NCI-H774 (cell line): ENCODE results near the gene TCAF1.

ENCODE experiments used
- DNase-seq: peaks from one replicate; lab custom pipeline; 2025; lab: John Stamatoyannopoulos, UW

The TCAF1 gene, protein sequence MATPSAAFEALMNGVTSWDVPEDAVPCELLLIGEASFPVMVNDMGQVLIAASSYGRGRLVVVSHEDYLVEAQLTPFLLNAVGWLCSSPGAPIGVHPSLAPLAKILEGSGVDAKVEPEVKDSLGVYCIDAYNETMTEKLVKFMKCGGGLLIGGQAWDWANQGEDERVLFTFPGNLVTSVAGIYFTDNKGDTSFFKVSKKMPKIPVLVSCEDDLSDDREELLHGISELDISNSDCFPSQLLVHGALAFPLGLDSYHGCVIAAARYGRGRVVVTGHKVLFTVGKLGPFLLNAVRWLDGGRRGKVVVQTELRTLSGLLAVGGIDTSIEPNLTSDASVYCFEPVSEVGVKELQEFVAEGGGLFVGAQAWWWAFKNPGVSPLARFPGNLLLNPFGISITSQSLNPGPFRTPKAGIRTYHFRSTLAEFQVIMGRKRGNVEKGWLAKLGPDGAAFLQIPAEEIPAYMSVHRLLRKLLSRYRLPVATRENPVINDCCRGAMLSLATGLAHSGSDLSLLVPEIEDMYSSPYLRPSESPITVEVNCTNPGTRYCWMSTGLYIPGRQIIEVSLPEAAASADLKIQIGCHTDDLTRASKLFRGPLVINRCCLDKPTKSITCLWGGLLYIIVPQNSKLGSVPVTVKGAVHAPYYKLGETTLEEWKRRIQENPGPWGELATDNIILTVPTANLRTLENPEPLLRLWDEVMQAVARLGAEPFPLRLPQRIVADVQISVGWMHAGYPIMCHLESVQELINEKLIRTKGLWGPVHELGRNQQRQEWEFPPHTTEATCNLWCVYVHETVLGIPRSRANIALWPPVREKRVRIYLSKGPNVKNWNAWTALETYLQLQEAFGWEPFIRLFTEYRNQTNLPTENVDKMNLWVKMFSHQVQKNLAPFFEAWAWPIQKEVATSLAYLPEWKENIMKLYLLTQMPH

DNA sequence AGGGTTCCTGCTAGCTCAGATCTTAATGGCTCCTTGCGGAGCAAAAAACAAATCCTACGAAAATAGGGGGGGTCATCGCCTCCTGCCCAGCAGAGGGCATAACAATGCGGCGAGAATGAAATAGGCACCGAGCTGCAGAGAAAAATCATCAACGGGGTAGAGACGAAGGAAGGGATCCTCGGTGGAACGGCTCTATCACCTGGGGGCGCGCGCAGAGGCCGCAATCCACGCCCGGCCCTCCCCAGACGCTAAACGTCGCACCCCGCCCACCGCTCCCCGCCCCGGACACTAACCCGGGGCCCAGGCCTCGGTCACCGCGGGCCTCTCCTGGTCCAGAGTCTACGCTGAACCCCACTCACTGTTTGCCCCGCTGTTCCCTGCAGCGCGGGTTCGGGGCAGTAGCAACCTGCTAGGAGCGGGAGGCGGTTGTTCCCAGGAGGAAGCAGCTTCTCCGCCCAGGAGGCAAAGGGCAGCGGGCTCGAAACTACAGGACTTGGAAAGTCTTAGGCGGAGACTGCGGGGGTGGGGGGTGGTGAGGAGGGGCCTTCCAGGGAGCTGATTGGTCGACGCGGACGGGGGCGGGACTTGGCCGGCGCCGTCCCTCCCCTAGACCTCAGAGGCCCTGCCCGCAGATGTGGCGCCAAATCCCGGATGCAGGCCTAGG lies at the start of gene TCAF1:
TCAF1 (minus strand) TSS at position 509 of the 664 bp plus-strand sequence. CDS start 25,568 bp downstream, outside the sequence.
- DNase-seq = peak; percentile 90

DNA sequence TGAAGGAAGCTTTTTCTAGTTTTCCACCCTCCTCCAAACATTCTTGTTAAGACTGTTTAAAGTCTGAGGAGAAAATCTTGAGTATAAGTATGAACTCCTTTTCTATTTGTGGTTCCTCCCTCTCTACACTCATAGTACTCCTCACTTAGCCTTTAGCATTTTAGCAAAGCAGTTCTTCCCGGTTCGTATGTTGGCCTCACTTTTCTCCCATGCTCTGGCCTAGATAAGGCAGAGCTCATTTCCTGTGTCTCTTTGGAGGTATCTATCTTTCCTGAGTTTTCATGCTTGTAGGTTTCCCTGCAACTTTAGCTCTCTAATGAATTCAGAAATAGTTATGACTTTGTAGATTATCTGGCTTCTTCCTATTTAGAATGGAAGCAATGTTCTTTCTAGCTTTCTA lies 46.8 kb upstream of the TCAF1 start:
- DNase-seq = no peak

DNA sequence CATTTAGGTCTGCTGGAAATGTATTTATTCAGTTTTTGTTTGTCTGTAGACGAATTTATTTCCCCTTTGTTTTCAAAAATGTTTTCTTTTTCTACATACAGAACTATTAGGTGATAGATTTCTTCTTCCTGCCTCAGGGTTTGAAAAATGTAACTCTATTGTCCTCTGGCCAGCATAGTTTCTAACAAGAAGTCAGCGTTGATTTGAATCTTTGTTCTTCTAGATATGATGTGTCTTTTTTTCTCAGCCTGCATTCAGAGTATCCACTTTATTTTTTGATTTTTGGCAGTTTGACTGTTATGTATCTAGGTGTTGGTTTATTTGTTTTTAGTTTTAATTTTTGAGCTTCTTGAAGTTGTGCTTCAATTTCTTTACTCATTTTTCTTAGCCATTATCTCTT lies 45.1 kb upstream of the TCAF1 start:
- no peak for DNase-seq

DNA sequence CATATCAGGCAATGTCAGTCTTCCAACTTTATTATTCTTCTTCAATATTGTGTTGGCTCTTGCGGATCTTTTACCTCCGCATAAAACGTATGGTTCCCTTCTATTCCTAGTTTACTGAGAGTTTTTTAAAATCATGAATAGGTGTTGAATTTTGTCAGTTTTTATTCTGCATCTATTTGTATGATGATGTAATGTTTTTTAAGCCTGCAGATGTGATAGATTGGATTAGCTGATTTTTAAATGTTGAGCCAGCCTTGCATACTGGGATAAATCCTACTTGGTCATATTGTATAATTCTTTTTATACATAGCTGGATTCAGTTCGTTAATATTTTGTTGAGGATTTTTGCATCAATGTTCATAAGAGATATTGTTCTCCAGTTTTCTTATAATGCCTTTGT lies 43.4 kb upstream of the TCAF1 start:
- no peak for DNase-seq

DNA sequence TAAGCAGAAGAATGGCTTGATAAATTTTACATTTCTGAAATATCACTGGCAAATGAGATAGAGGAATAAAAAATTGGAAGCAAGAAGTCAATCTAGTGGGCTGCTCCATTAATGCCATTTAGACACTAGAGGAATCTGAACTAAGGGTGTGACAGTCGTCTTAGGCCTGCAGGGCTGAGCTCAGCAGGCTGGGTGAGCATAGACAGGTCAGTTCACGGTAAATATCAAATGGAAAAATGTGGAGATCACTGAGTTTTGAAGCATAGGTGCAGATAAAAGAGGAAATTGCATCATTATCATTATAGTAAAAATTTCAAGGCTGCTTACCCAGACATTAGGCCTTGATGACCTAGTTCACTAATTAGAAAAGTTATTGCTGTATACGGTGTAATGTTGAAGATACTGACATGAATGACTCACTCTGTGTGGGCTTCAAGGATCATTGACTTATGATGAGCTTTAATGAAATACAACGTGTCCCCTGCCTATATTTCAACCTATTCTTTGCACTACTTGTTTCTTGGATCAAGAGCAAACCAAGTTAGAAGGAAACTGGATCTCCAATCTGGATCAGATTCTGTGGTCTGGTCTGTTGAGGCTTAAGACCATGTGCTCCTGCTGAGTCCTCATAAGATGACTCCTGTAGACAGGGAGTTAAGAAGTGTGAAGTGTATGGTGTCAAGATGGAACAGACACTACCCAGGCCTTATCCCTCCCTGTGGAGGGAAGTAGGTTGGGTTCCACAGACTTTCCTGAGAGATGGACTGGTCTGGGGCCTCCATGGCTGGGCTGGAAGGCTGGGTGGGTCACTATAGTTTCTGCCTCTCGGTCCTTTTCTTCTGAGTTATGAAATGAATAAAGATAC lies 36.6 kb upstream of the TCAF1 start:
- no peak for DNase-seq

DNA sequence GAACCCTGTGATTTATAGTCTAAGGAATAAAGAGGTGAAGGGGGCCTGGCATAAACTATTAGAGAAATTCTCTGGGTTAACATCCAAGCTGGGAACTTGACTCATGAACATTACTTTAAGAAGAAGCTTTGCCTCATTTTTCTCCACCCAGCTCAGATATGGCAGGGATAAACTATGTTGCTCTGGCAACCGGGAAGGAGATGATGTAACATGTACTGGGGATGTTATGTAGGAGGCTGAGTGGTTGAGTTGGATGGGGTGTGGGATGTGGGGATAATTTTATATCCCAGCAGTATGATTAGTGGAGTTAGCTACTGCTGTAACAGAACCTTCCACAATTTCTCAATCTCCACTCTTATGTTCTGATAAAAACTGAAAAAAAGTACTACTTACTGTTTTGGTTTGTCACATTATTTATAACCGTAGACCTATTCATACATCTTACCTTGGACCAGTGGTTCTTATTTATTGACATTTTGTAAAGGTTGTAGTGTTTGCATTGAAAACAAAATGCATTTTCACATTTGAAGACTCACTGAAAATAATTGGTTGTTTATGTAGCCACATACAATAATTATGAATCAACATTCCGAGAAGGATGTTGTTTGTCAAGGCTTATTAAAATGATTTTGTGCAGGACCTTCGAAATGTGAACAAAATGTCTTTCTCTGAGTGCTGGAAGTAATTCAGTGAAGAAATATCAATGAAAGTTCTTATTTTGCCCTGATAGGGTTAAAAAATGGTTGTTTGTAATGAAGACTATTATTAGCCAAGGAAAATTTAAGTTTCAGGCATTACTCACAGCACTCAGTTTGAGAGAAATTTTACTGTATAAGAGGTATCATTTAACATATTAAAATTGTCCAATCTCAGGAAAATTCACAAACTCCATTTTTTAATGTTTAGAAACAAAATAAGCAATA lies 34.4 kb upstream of the TCAF1 start:
- no peak for DNase-seq

DNA sequence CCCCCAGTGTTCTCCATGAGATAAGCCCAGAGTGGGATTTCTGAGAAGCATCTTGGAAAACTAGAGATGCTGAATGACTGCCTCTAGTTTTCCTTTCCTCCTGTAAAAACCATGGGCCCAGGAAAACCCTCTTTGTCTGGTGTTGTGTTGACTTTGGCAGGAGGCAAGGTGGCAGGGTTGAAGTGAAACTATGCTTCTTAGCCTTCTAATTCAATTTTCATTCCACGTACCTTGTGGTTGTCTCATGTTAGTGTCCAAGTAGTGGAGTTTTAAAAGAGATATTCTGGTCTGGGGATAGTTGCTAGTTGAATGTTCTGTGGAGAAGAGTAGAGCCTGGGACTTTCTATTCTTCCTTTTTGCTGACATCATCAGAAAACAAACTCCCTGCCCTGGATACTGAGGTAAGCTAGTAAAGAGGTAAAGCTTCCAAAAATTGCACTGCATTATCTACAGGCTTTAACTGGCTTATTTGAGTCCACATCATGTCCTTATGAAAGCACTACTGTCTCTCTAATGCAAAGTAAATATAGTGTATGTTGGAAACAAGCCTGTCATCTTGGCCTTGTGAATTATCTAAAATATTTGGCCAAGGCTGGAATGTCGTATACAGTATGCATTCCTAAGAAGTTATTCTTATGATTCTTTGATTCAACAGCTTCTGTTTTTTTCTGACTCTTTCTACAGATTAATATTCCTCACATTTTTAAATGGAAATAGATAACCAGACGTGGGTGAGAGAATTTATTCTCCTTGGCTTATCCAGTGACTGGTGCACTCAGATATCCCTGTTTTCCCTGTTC lies 32.8 kb upstream of the TCAF1 start, which contains the start of gene OR2F2:
OR2F2 (plus strand) TSS at position 708 of the 800 bp plus-strand sequence; CDS start at position 708, 0 bp downstream.
- DNase-seq = no peak

DNA sequence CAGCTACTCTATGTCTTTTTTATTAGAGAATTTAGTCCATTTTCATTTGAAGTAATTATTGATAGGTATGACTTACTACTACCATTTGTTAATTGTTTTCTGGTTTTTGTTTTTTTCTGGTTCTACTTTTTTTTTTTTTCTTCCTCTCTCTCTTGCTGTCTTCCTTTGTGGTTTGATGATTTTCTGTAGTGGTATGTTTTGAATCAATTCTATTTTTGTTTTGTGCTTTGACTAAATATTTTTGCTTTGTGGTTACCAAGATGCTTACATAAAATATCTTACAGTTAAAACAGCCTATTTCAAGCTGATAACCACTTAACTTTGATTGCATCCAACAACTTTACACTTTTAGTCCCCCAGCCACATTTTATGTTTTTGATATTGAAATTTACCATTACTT lies 29.8 kb upstream of the TCAF1 start:
- no peak for DNase-seq

DNA sequence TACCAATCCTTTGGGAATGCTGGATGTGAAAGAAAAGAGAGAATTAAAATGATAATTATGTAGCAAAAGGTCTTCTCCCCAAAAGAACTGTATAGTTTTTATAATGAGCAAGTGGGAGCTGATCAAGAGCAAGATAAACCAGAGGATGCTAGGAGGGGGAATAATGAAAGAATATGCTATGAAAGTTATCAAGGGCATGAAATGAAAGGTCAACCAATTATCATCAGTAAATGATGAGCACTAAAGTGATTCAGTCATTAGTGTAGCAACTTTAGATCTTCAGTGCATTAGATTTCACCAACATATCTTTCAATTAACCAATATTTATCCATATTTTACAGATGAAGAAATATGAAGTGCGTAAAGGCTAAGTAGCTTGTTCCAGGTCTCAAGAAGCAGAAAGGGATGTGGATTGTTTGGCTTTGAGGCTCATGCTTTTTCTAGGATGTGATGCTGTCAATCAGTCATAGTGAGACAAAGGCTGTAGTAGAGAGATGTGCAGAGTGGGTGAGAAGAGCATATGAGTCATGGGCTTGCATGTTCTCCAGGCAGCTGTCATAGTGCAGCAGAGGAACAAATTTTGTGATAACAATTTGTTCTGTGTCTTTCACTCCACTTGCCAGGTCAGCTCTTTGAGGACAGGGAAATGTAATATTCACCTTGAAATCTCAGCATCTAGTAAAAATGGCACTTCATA lies 27.4 kb upstream of the TCAF1 start:
- no peak for DNase-seq

DNA sequence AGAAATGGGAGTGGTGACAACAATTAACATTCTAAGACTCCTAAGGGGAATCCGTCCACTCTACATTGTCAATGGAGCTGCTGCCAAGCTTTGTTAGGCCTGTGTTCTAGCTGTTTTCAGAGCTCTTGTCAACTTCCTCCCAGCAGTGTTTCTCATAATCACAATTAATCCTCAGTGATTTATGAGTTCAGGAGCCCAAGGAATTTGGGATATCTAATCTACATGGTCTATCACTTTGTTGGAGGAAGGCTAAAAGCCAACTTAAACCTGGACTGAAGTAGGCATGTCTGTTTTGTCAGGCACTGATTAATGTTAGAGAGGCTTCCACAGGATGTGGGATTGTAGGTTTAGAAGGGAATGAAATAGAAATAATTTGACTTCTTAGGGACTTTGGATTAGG lies 22.9 kb upstream of the TCAF1 start:
- no peak for DNase-seq

DNA sequence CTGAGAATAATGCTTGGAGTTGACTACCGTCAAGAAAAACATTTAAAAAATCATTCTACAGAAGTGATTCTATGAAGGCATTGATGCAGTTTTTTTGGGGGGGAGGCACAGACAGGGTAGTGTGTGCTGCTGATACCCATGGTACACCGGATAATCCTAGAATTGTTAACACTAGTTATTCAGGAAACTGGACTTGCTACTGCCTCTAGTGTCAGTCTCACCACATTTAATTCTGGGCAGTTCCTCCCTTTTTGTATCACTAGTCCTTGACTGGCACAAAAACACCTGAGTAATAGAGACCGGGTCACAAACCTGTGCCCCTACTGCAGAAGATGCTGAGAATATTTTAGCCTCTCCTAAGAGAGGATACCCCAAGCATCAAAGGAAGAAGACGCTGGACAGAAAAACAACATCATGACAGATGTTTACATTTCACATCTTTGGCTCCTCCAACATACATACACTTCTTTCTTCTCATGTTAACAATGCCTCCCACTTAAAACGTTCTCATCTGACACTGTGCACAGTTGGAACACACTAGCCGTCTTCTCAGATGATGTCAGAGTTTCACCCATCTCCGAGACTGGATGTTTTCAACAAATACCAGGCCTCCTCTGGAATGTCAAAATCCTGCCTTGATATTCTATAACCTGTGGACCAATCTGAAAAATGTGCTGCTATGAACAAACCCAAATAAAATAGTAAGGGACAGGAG lies 13.1 kb upstream of the TCAF1 start:
- no peak for DNase-seq

DNA sequence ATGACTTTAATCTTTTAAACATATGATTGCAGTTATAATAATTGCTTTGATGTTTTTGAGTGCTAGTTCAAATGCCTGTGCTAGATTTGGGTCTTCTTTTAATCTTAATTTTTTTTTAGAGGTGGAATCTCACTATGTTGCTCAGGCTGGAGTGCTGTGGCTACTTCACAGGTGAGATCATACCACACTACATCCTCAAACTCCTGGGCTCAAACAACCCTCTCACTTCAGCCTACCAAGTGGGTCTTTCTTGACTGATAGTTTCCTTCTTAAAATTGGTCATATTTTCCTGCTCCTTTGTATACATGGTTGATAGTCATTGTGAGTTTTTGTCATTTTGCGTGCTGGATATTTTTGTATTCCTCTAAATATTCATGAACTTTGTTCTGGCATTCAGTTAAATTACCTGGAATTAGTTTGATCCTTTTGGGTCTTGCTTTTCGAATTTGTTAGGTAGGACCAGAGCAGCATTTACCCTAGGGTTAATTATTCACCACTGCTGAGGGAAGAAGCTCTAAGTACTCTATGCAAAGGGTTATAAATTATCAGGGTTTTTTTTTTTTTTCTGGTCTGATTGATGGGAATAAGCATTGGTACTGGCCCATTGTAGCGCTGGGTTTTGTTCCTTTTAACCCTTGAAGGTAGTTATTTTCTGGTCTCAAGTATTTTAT lies 12.1 kb upstream of the TCAF1 start:
- no peak for DNase-seq

DNA sequence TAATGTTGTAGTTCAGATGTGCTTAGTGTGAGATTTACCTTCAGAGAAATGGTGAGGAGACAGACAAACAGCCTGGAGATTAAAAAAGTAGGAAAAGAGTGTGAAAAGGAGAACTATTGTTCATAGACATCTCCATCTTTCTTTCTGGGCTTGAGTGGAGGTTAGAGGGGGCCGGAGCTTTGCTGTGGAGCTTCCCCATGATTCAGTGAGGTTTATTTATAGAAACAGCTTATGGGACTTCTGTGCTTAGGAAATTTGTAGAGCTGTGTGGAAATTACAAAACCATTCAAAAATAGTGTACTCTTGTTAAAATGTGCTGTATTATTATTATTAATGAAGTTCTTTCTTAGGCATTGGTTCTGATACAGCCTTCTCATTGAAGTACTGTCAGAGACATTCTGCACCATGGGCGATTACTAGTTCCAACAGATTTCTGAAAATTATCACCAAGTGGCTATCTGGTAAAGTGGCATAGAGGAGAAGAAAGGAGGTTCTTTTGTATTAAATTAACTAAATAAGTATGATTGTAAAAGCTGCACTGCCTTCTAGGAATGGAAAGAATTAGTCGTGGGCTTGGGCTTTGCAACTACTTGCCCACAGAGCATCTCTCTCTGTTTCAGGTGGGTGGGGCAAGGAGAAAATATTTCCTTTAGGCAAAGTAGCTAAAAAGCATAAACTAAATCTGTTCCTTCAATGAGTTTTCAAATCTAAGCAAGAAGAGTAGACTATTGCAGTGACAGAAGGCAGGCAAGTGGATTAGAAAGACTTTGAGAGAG lies 8.7 kb upstream of the TCAF1 start:
- no peak for DNase-seq

DNA sequence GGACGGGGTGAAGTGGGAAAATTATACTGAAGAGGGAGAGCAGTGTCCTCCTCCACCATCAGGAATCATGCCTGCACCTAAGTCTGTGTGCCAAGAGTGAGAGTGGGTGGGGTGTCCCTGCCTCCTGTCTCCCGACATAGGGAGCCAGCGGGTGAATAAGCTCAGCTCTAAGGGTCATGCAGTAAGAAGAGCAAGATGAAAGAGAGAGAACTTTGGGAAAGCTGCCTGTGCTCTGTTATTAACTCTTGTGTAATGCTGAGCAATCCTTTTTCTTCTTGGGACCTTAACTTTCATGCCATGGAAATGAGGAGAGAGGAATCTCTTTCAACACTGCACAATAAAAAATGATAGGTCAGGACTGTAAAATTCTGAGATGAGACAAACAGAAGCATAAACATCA lies 7.9 kb upstream of the TCAF1 start:
- no peak for DNase-seq

DNA sequence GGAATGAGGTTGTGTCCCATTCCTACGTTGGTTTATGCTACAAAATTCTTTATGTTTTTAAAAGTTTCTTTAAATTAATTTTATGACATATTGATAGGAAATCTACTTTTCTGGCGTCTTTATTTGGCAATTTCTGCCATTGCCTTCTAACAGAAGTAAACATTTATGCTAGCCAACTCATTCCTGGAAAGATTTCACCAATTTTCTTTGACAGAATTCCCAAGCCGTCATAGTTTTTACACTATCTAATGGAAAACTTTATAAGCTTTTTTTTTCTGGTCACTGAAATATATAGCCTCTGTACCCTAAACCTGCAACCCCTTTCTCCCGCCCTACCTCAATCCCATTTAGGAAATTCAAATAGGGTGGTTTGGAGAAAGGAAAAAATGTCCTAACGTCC lies 6.1 kb upstream of the TCAF1 start:
- DNase-seq = no peak

DNA sequence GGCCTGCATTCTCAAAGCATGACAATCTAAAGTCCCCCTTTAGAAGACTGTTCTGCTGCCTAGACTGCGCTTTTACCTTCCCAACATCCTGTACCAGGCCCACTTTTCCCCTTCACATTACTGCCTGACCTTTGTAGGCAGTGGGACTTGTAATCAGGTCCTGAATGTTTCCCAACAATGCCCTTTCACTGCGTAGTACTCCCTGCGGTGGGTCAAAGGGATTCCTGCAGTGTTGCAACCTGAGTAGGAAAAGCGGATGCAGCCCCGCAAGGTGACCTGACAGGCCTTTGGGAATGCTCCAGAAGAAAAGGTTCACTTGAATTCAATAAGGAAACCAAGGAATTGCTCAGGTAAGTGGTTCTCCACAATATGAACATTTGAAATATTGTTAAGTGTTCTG lies 4.9 kb upstream of the TCAF1 start:
- no peak for DNase-seq

DNA sequence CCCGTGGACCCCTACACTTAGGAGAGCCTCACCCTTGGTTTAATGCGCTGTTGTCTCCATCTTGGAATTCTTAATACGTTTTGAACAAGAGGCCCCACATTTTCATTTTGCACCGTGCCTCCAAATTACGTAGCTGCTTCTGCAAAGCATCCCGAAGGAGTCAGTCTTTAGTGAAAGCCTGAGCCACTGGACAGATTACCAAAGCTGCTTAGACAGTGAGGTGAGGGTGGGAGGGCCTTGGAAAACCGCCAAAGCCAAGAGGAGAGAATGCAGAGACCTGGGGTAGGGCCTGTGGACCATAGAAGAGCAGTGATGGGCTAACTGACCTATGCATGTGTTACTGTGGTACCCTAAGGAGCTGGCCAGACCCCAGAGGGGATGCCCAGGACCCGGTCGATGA lies 4.2 kb upstream of the TCAF1 start:
- DNase-seq = no peak
